HEK293 (cell line): Measurements from ENCODE around the gene NFATC3.

Source experiments
- CTCF ChIA-PET: fragments of 350-600 bp; formaldehyde crosslinking; extraction: SDS; loops from one replicate; lab custom pipeline; 2021; ENCODE audit warnings: antibody characterized with exemption; lab: Yijun Ruan, JAX
- POLR2A ChIA-PET: fragments of 300-600 bp; formaldehyde crosslinking; extraction: SDS; loops from one replicate; lab custom pipeline; 2020; ENCODE audit warnings: antibody characterized with exemption, inconsistent platforms; lab: Yijun Ruan, JAX
- H3K27ac ChIP-seq: fragments of 200-500 bp; sonication (Bioruptor generic); 2 replicates; pipeline ENCODE4 v1.5.1; 2014; ENCODE audit warnings: low read depth, low read length, control low read depth, inconsistent platforms; ENCODE audit errors: extremely low read depth
- H3K36me3 ChIP-seq, 2 experiments: fragments of 200-500 bp in 1 of 2; sonication (Bioruptor generic) in 1 of 2; 1 replicate in 1 of 2; 2 replicates in 1 of 2; pipeline ENCODE4 v1.5.1; 2014 to 2017; ENCODE audit warnings: inconsistent platforms in 2 of 2, low read length in 2 of 2; ENCODE audit not compliant: control insufficient read depth in 2 of 2, insufficient read depth in 1 of 2
- H3K4me1 ChIP-seq: fragments of 200-500 bp; sonication (Bioruptor generic); 2 replicates; pipeline ENCODE4 v1.5.1; 2014; ENCODE audit warnings: mild to moderate bottlenecking, low read length, inconsistent platforms; ENCODE audit not compliant: control insufficient read depth, insufficient read depth
- H3K4me3 ChIP-seq: 2 replicates; pipeline ENCODE4 v1.5.1; 2011; ENCODE audit warnings: low read depth, mild to moderate bottlenecking, control low read depth, low read length, moderate library complexity
- H3K9me3 ChIP-seq: fragments of 200-500 bp; sonication (Bioruptor generic); 2 replicates; pipeline ENCODE4 v1.5.1; 2014; ENCODE audit warnings: low read depth, low read length, inconsistent platforms; ENCODE audit not compliant: control insufficient read depth, insufficient read depth
- PRDM1 ChIP-seq: fragments of 450-650 bp; formaldehyde crosslinking; IDR thresholded peaks from 2 replicates; pipeline ENCODE4; 2016; ENCODE audit warnings: missing biosample characterization, missing genetic modification characterization
- RBAK ChIP-seq: fragments of 450-650 bp; formaldehyde crosslinking; IDR thresholded peaks from 2 replicates; pipeline ENCODE4 v1.5.1; 2016; ENCODE audit warnings: missing biosample characterization, missing genetic modification characterization
- SCRT2 ChIP-seq: fragments of 450-650 bp; formaldehyde crosslinking; IDR thresholded peaks from 2 replicates; pipeline ENCODE4 v1.5.1; 2016; ENCODE audit warnings: missing biosample characterization, missing genetic modification characterization
- TRIM28 ChIP-seq: IDR thresholded peaks from 2 replicates; pipeline ENCODE4 v1.6.1; 2011; ENCODE audit warnings: low read length, control low read depth, borderline replicate concordance
- ZFP3 ChIP-seq: fragments of 450-650 bp; formaldehyde crosslinking; IDR thresholded peaks from 2 replicates; pipeline ENCODE4 v1.5.1; 2016; ENCODE audit warnings: low read depth, missing biosample characterization, missing genetic modification characterization
- ZNF146 ChIP-seq: fragments of 450-650 bp; formaldehyde crosslinking; IDR thresholded peaks from 2 replicates; pipeline ENCODE4 v1.5.1; 2016; ENCODE audit warnings: missing biosample characterization, missing genetic modification characterization
- ZNF157 ChIP-seq: fragments of 450-650 bp; formaldehyde crosslinking; IDR thresholded peaks from 2 replicates; pipeline ENCODE4 v1.5.1; 2016; ENCODE audit warnings: missing biosample characterization, missing genetic modification characterization
- ZNF184 ChIP-seq: fragments of 450-650 bp; IDR thresholded peaks from 2 replicates; pipeline ENCODE4 v1.5.1; 2018; ENCODE audit warnings: missing biosample characterization, mild to moderate bottlenecking, missing genetic modification characterization
- ZNF221 ChIP-seq: fragments of 450-650 bp; formaldehyde crosslinking; IDR thresholded peaks from 2 replicates; pipeline ENCODE4 v1.5.1; 2017; ENCODE audit warnings: missing biosample characterization, missing genetic modification characterization, borderline replicate concordance
- ZNF292 ChIP-seq: fragments of 450-650 bp; formaldehyde crosslinking; IDR thresholded peaks from 2 replicates; pipeline ENCODE4 v1.5.1; 2016; ENCODE audit warnings: low read depth, missing biosample characterization, missing genetic modification characterization, borderline replicate concordance
- ZNF354C ChIP-seq: fragments of 450-650 bp; formaldehyde crosslinking; IDR thresholded peaks from 2 replicates; pipeline ENCODE4 v1.5.1; 2016; ENCODE audit warnings: missing biosample characterization, missing genetic modification characterization, low read depth, borderline replicate concordance
- ZNF394 ChIP-seq: fragments of 450-650 bp; formaldehyde crosslinking; IDR thresholded peaks from 2 replicates; pipeline ENCODE4 v1.5.1; 2016; ENCODE audit warnings: missing biosample characterization, missing genetic modification characterization, mild to moderate bottlenecking, moderate library complexity, borderline replicate concordance
- ZNF521 ChIP-seq: fragments of 450-650 bp; formaldehyde crosslinking; IDR thresholded peaks from 2 replicates; pipeline ENCODE4 v1.5.1; 2017; ENCODE audit warnings: missing biosample characterization, mild to moderate bottlenecking, missing genetic modification characterization
- ZNF549 ChIP-seq: fragments of 450-650 bp; IDR thresholded peaks from 2 replicates; pipeline ENCODE4 v1.5.1; 2018; ENCODE audit warnings: missing biosample characterization, missing genetic modification characterization, mild to moderate bottlenecking, inconsistent platforms, moderate library complexity
- ZNF558 ChIP-seq: fragments of 450-650 bp; formaldehyde crosslinking; IDR thresholded peaks from 2 replicates; pipeline ENCODE4 v1.5.1; 2016; ENCODE audit warnings: missing biosample characterization, missing genetic modification characterization
- ZNF561 ChIP-seq: fragments of 450-650 bp; IDR thresholded peaks from 2 replicates; pipeline ENCODE4 v1.5.1; 2018; ENCODE audit warnings: missing biosample characterization, missing genetic modification characterization, borderline replicate concordance
- ZNF585B ChIP-seq: fragments of 450-650 bp; formaldehyde crosslinking; IDR thresholded peaks from 2 replicates; pipeline ENCODE4 v1.5.1; 2016; ENCODE audit warnings: missing biosample characterization, missing genetic modification characterization
- ZNF621 ChIP-seq: fragments of 450-650 bp; formaldehyde crosslinking; IDR thresholded peaks from 2 replicates; pipeline ENCODE4 v1.5.1; 2017; ENCODE audit warnings: missing biosample characterization, missing genetic modification characterization
- ZNF664 ChIP-seq: fragments of 450-650 bp; formaldehyde crosslinking; IDR thresholded peaks from 2 replicates; pipeline ENCODE4 v1.5.1; 2016; ENCODE audit warnings: missing biosample characterization, missing genetic modification characterization
- ZNF747 ChIP-seq: fragments of 450-650 bp; formaldehyde crosslinking; IDR thresholded peaks from 2 replicates; pipeline ENCODE4 v1.5.1; 2016; ENCODE audit warnings: missing biosample characterization, missing genetic modification characterization
- ZSCAN23 ChIP-seq: fragments of 450-650 bp; formaldehyde crosslinking; IDR thresholded peaks from 2 replicates; pipeline ENCODE4 v1.5.1; 2016; ENCODE audit warnings: missing biosample characterization, missing genetic modification characterization
- TF ChIP-seq, protein P1 (sequence below): fragments of 450-650 bp; formaldehyde crosslinking; IDR thresholded peaks from 2 replicates; pipeline ENCODE4 v1.5.1; 2016; ENCODE audit warnings: missing biosample characterization, missing genetic modification characterization
- TF ChIP-seq, protein P2 (sequence below): fragments of 450-650 bp; formaldehyde crosslinking; IDR thresholded peaks from 2 replicates; pipeline ENCODE4; 2016; ENCODE audit warnings: missing biosample characterization, missing genetic modification characterization
- TF ChIP-seq, protein P3 (sequence below): fragments of 450-650 bp; formaldehyde crosslinking; IDR thresholded peaks from 2 replicates; pipeline ENCODE4 v1.5.1; 2016; ENCODE audit warnings: missing biosample characterization, missing genetic modification characterization

The NFATC3 gene

GRCh38 chr16:68146585-68146984, 61.4 kb downstream of the NFATC3 start:
- Histone ChIP-seq H3K9me3 (no peaks in the 10 kb centered on the region), H3K4me3 (no peak overlapping the region), H3K4me1 (peaks cover 13% of the 10 kb centered on the region), H3K36me3 (no peaks in the 10 kb centered on the region; a peak in 1 of 3 replicates), H3K27ac (no peak overlapping the region)
- ChIA-PET POLR2A (no interaction called here), CTCF (interaction anchor here (0.7 kb wide), 1 partner anchor 54 kb away, joined by 3 read pairs; no protein-coding TSS in a partner anchor)
- TF ChIP-seq PRDM1 (tag by site-specific recombination) (0 out of 2 replicates have a peak, but pooled peaks have one; percentile 37), ZNF157 (tag by site-specific recombination) (no peak), ZNF146 (tag by site-specific recombination) (no peak), ZNF621 (tag by site-specific recombination) (no peak), ZSCAN23 (tag by site-specific recombination) (no peak), ZNF664 (tag by site-specific recombination) (0 out of 2 replicates have a peak, but pooled peaks have one; percentile 28), ZNF549 (no peak)
- TF ChIP-seq, protein P1, sequence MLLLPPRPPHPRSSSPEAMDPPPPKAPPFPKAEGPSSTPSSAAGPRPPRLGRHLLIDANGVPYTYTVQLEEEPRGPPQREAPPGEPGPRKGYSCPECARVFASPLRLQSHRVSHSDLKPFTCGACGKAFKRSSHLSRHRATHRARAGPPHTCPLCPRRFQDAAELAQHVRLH (tag by site-specific recombination) = no peak

GRCh38 chr16:68147444-68147843, 62.3 kb downstream of the NFATC3 start:
- no peak overlapping the region for H3K4me3 ChIP-seq
- no peaks in the 10 kb centered on the region for H3K9me3 ChIP-seq
- H3K27ac ChIP-seq = no peak overlapping the region
- no peak for TF ChIP-seq ZNF394 (tag by site-specific recombination)
- TF ChIP-seq ZNF621 (tag by site-specific recombination) = no peak
- TF ChIP-seq SCRT2 (tag by site-specific recombination) = peak; percentile 66
- no peak for TF ChIP-seq ZNF521 (tag by site-specific recombination)
- no peak for TF ChIP-seq TRIM28
- no peak for TF ChIP-seq ZNF292 (tag by site-specific recombination)
- H3K4me1 ChIP-seq = peaks cover 8% of the 10 kb centered on the region
- POLR2A ChIA-PET = no interaction called here
- CTCF ChIA-PET = no interaction called here
- no peaks in the 10 kb centered on the region; a peak in 1 of 3 replicates for H3K36me3 ChIP-seq

- TF ChIP-seq, protein P2, sequence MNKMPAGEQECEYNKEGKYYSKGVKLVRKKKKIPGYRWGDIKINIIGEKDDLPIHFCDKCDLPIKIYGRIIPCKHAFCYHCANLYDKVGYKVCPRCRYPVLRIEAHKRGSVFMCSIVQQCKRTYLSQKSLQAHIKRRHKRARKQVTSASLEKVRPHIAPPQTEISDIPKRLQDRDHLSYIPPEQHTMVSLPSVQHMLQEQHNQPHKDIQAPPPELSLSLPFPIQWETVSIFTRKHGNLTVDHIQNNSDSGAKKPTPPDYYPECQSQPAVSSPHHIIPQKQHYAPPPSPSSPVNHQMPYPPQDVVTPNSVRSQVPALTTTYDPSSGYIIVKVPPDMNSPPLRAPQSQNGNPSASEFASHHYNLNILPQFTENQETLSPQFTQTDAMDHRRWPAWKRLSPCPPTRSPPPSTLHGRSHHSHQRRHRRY (tag by site-specific recombination) = no peak
- TF ChIP-seq ZNF221 (tag by site-specific recombination) = no peak
- no peak for TF ChIP-seq ZNF561 (tag by site-specific recombination)
- no peak for TF ChIP-seq ZNF354C (tag by site-specific recombination)
- TF ChIP-seq ZNF558 (tag by site-specific recombination) = no peak
- TF ChIP-seq ZNF747 (tag by site-specific recombination) = no peak
- no peak for TF ChIP-seq ZNF585B (tag by site-specific recombination)
- TF ChIP-seq, protein P3, sequence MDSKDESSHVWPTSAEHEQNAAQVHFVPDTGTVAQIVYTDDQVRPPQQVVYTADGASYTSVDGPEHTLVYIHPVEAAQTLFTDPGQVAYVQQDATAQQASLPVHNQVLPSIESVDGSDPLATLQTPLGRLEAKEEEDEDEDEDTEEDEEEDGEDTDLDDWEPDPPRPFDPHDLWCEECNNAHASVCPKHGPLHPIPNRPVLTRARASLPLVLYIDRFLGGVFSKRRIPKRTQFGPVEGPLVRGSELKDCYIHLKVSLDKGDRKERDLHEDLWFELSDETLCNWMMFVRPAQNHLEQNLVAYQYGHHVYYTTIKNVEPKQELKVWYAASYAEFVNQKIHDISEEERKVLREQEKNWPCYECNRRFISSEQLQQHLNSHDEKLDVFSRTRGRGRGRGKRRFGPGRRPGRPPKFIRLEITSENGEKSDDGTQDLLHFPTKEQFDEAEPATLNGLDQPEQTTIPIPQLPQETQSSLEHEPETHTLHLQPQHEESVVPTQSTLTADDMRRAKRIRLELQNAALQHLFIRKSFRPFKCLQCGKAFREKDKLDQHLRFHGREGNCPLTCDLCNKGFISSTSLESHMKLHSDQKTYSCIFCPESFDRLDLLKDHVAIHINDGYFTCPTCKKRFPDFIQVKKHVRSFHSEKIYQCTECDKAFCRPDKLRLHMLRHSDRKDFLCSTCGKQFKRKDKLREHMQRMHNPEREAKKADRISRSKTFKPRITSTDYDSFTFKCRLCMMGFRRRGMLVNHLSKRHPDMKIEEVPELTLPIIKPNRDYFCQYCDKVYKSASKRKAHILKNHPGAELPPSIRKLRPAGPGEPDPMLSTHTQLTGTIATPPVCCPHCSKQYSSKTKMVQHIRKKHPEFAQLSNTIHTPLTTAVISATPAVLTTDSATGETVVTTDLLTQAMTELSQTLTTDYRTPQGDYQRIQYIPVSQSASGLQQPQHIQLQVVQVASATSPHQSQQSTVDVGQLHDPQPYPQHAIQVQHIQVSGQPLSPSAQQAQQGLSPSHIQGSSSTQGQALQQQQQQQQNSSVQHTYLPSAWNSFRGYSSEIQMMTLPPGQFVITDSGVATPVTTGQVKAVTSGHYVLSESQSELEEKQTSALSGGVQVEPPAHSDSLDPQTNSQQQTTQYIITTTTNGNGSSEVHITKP (tag by site-specific recombination) = no peak
- TF ChIP-seq RBAK (tag by site-specific recombination) = no peak
- no peak for TF ChIP-seq ZNF184
- TF ChIP-seq ZFP3 = no peak
- Histone ChIP-seq H3K4me3 (no peak overlapping the region), H3K4me1 (peaks cover 10% of the 10 kb centered on the region), H3K9me3 (no peaks in the 10 kb centered on the region), H3K36me3 (no peaks in the 10 kb centered on the region; a peak in 1 of 3 replicates), H3K27ac (no peak overlapping the region)
- CTCF ChIA-PET = interaction anchor here (0.6 kb wide), 1 partner anchor 364 kb away, joined by 3 read pairs; no protein-coding TSS in a partner anchor
- POLR2A ChIA-PET = interaction anchor here (0.6 kb wide), 1 partner anchor 109 kb away, joined by 5 read pairs; no protein-coding TSS in a partner anchor
These were observed 64.4 kb downstream of the NFATC3 start for GRCh38 chr16:68149596-68149995.
